Measurements from ENCODE around the gene CNTN5. TPM values are rescaled to one million over a fixed set of nuclear protein-coding genes. Genes with fewer than 3 reads are reported as not detected.

CNTN5 gene
- polyA plus RNA-seq, 1 donor from 2014 or later = 1.1 TPM

DNA sequence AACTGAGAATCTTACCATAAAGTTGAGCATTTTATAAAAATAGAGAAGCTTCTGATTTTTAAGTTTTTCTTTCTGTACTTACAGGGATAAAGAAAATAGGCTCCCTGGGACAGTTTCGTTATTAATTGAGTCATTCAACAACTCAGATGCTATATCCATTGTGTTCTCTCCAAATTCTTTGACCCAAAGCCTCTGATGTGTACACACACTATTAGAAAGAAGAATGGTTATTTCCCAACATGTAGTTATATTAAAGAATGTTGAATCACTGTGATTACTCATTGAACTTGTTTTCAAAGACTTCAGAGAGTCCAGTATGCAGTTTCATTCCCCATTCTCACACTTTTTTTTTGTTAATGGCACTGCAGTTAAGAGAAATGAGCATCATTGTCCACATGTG is 932.1 kb downstream of the CNTN5 start:
- TF ChIP-seq MXI1 (conservative IDR thresholded peaks at IDR 0.05; ENCODE audit: poor library complexity, severe bottlenecking) = no peak
- no peak for TF ChIP-seq RAD21 (conservative IDR thresholded peaks at IDR 0.05)
- no peak for TF ChIP-seq POLR2AphosphoS5 (IDR thresholded peaks at IDR 0.05)
- TF ChIP-seq, protein P1, sequence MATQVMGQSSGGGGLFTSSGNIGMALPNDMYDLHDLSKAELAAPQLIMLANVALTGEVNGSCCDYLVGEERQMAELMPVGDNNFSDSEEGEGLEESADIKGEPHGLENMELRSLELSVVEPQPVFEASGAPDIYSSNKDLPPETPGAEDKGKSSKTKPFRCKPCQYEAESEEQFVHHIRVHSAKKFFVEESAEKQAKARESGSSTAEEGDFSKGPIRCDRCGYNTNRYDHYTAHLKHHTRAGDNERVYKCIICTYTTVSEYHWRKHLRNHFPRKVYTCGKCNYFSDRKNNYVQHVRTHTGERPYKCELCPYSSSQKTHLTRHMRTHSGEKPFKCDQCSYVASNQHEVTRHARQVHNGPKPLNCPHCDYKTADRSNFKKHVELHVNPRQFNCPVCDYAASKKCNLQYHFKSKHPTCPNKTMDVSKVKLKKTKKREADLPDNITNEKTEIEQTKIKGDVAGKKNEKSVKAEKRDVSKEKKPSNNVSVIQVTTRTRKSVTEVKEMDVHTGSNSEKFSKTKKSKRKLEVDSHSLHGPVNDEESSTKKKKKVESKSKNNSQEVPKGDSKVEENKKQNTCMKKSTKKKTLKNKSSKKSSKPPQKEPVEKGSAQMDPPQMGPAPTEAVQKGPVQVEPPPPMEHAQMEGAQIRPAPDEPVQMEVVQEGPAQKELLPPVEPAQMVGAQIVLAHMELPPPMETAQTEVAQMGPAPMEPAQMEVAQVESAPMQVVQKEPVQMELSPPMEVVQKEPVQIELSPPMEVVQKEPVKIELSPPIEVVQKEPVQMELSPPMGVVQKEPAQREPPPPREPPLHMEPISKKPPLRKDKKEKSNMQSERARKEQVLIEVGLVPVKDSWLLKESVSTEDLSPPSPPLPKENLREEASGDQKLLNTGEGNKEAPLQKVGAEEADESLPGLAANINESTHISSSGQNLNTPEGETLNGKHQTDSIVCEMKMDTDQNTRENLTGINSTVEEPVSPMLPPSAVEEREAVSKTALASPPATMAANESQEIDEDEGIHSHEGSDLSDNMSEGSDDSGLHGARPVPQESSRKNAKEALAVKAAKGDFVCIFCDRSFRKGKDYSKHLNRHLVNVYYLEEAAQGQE (IDR thresholded peaks at IDR 0.05; ENCODE audit: borderline replicate concordance) = no peak
- TF ChIP-seq SMC3 (conservative IDR thresholded peaks at IDR 0.05; ENCODE audit: poor library complexity) = no peak
- no peak for TF ChIP-seq TAF1 (IDR thresholded peaks at IDR 0.05; ENCODE audit: low read depth)
- TF ChIP-seq EP300 (conservative IDR thresholded peaks at IDR 0.05; ENCODE audit: poor library complexity, severe bottlenecking) = no peak
- TF ChIP-seq EZH2 (IDR thresholded peaks at IDR 0.05; ENCODE audit: borderline replicate concordance, insufficient read depth, low read length, poor library complexity, severe bottlenecking) = no peak

DNA sequence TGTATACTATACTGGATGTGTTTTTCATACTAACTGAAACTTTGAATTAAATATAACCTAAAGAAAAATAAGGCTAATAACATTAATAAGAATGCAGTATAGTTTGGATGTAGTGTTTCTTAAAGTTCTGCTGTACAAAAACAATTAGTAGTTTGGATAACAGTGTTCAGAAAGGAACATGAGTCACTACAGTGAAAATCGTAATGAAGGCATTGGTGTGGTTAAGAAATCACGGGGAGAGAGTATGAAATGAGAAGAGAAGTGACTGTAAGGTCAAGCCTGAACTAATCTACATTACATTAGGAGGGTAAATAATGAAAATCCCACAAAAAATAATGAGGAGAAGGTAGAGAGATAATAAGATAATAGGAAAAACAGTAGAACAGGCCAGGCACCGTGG is 939.8 kb downstream of the CNTN5 start:
- Histone ChIP-seq H3K4me2 (ENCODE audit: low read length) (no peak overlapping the region), H3K9ac (ENCODE audit: low read length) (no peak overlapping the region), H4K20me1 (ENCODE audit: insufficient read depth) (no peaks in the 10 kb centered on the region), H3K9me3 (ENCODE audit: low read length) (no peaks in the 10 kb centered on the region), H3K27me3 (ENCODE audit: insufficient read depth, low read depth, low read length) (no peaks in the 10 kb centered on the region), H3K27ac (ENCODE audit: low read length) (no peak overlapping the region), H3K4me3 (ENCODE audit: low read length) (no peak overlapping the region), H2AFZ (ENCODE audit: low read depth, low read length) (no peak overlapping the region), H3K36me3 (ENCODE audit: insufficient read depth, low read length) (no peaks in the 10 kb centered on the region), H3K79me2 (replicated peaks; ENCODE audit: insufficient read depth, low read length) (no peaks in the 10 kb centered on the region), H3K9me2 (ENCODE audit: insufficient read depth, low read length) (no peaks in the 10 kb centered on the region), H3F3A (ENCODE audit: insufficient read depth, low read length, poor library complexity, severe bottlenecking) (no peaks in the 10 kb centered on the region)
- TF ChIP-seq MXI1 (conservative IDR thresholded peaks at IDR 0.05; ENCODE audit: poor library complexity, severe bottlenecking) = no peak
- TF ChIP-seq POLR2AphosphoS5 (IDR thresholded peaks at IDR 0.05) = no peak

More for the DNA sequence above, 932.1 kb downstream of the CNTN5 start:
- H3K9ac ChIP-seq (ENCODE audit: low read length) = no peak overlapping the region
- no peak overlapping the region for H2AFZ ChIP-seq (ENCODE audit: low read depth, low read length)
- no peak overlapping the region for H3K4me2 ChIP-seq (ENCODE audit: low read length)
- H3K36me3 ChIP-seq (ENCODE audit: insufficient read depth, low read length) = no peaks in the 10 kb centered on the region
- H3K79me2 ChIP-seq (replicated peaks; ENCODE audit: insufficient read depth, low read length) = no peaks in the 10 kb centered on the region
- H4K20me1 ChIP-seq (ENCODE audit: insufficient read depth) = no peaks in the 10 kb centered on the region
- H3K4me3 ChIP-seq (ENCODE audit: low read length) = no peak overlapping the region
- no peaks in the 10 kb centered on the region for H3K9me2 ChIP-seq (ENCODE audit: insufficient read depth, low read length)
- no peak overlapping the region for H3K27ac ChIP-seq (ENCODE audit: low read length)
- no peaks in the 10 kb centered on the region for H3K9me3 ChIP-seq (ENCODE audit: low read length)
- H3F3A ChIP-seq (ENCODE audit: insufficient read depth, low read length, poor library complexity, severe bottlenecking) = no peaks in the 10 kb centered on the region
- no peaks in the 10 kb centered on the region for H3K27me3 ChIP-seq (ENCODE audit: insufficient read depth, low read depth, low read length)

DNA sequence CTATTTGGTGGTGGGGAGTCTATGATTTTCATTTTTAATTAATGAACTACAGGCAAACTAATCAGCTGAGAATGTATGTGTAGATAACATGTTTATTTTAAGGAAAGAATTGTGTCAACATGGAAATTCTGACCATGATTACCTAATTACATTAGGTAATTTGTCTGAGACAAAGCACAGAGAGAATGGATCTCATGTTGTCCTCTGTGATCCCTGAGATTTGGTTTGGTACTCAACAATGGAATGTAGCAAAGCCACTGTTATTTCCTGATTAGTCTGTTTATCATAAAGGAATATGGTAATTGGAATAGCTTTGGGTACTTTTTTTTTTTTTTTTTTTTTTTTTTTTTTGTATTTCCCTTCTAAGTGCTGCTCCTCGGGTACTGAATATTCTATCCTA is 947.6 kb downstream of the CNTN5 start:
- H2AFZ ChIP-seq (ENCODE audit: low read depth, low read length) = no peak overlapping the region
- no peak overlapping the region for H3K4me2 ChIP-seq (ENCODE audit: low read length)
- no peaks in the 10 kb centered on the region for H3K27me3 ChIP-seq (ENCODE audit: insufficient read depth, low read depth, low read length)
- no peak overlapping the region for H3K4me3 ChIP-seq (ENCODE audit: low read length)
- H3K27ac ChIP-seq (ENCODE audit: low read length) = no peak overlapping the region
- no peaks in the 10 kb centered on the region for H3K9me3 ChIP-seq (ENCODE audit: low read length)
- no peaks in the 10 kb centered on the region for H3K79me2 ChIP-seq (replicated peaks; ENCODE audit: insufficient read depth, low read length)
- no peaks in the 10 kb centered on the region for H3K36me3 ChIP-seq (ENCODE audit: insufficient read depth, low read length)
- H3F3A ChIP-seq (ENCODE audit: insufficient read depth, low read length, poor library complexity, severe bottlenecking) = no peaks in the 10 kb centered on the region
- no peak for TF ChIP-seq EZH2 (IDR thresholded peaks at IDR 0.05; ENCODE audit: borderline replicate concordance, insufficient read depth, low read length, poor library complexity, severe bottlenecking)
- no peak for TF ChIP-seq TAF1 (IDR thresholded peaks at IDR 0.05; ENCODE audit: low read depth)
- no peak for TF ChIP-seq SMC3 (conservative IDR thresholded peaks at IDR 0.05; ENCODE audit: poor library complexity)
- TF ChIP-seq MXI1 (conservative IDR thresholded peaks at IDR 0.05; ENCODE audit: poor library complexity, severe bottlenecking) = no peak
- TF ChIP-seq, protein P1 (IDR thresholded peaks at IDR 0.05; ENCODE audit: borderline replicate concordance) = no peak
- TF ChIP-seq EP300 (conservative IDR thresholded peaks at IDR 0.05; ENCODE audit: poor library complexity, severe bottlenecking) = no peak
- no peak for TF ChIP-seq POLR2AphosphoS5 (IDR thresholded peaks at IDR 0.05)
- TF ChIP-seq, protein P2, sequence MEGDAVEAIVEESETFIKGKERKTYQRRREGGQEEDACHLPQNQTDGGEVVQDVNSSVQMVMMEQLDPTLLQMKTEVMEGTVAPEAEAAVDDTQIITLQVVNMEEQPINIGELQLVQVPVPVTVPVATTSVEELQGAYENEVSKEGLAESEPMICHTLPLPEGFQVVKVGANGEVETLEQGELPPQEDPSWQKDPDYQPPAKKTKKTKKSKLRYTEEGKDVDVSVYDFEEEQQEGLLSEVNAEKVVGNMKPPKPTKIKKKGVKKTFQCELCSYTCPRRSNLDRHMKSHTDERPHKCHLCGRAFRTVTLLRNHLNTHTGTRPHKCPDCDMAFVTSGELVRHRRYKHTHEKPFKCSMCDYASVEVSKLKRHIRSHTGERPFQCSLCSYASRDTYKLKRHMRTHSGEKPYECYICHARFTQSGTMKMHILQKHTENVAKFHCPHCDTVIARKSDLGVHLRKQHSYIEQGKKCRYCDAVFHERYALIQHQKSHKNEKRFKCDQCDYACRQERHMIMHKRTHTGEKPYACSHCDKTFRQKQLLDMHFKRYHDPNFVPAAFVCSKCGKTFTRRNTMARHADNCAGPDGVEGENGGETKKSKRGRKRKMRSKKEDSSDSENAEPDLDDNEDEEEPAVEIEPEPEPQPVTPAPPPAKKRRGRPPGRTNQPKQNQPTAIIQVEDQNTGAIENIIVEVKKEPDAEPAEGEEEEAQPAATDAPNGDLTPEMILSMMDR (IDR thresholded peaks at IDR 0.05; ENCODE audit: poor library complexity, severe bottlenecking) = no peak
- TF ChIP-seq RAD21 (conservative IDR thresholded peaks at IDR 0.05) = no peak
- no peaks in the 10 kb centered on the region for H4K20me1 ChIP-seq (ENCODE audit: insufficient read depth)
- no peaks in the 10 kb centered on the region for H3K9me2 ChIP-seq (ENCODE audit: insufficient read depth, low read length)
- H3K9ac ChIP-seq (ENCODE audit: low read length) = no peak overlapping the region
